Fibroblast of skin of abdomen (primary cell): Measurements from ENCODE around the gene SLC8A1.

Experiments used
- DNase-seq: peaks from one replicate; pipeline ENCODE4 v3.0.0-alpha.2; 2013

The SLC8A1 gene

GRCh38 chr2:40098786-40099470 lies 353.0 kb downstream of the SLC8A1 start:
- peak; percentile 92 for DNase-seq

- DNase-seq: peak; percentile 89
Measured at GRCh38 chr2:40097691-40098385, 354.1 kb downstream of the SLC8A1 start.

GRCh38 chr2:40096360-40096759 lies 355.5 kb downstream of the SLC8A1 start:
- DNase-seq: peak; percentile 78

- peak; percentile 75 for DNase-seq
Measured at GRCh38 chr2:40095000-40095399, 356.9 kb downstream of the SLC8A1 start.

- DNase-seq: no peak
Measured at GRCh38 chr2:40094451-40094850, 357.4 kb downstream of the SLC8A1 start.

GRCh38 chr2:40093021-40093675 lies 358.7 kb downstream of the SLC8A1 start:
- DNase-seq: peak; percentile 24

GRCh38 chr2:40090044-40090443 lies 361.8 kb downstream of the SLC8A1 start:
- DNase-seq: peak; percentile 5

- no peak for DNase-seq
Measured at GRCh38 chr2:40087927-40088326, 364.0 kb downstream of the SLC8A1 start.

- no peak for DNase-seq
Measured at GRCh38 chr2:40087434-40087833, 364.5 kb downstream of the SLC8A1 start.

- no peak for DNase-seq
Measured at GRCh38 chr2:40085786-40086185, 366.1 kb downstream of the SLC8A1 start.

GRCh38 chr2:40073336-40073735 lies 378.6 kb downstream of the SLC8A1 start:
- peak; percentile 28 for DNase-seq

GRCh38 chr2:40072442-40073232 lies 379.3 kb downstream of the SLC8A1 start:
- DNase-seq: no peak

GRCh38 chr2:40062381-40062780 lies 389.5 kb downstream of the SLC8A1 start:
- no peak for DNase-seq

GRCh38 chr2:40049781-40050180 lies 402.1 kb downstream of the SLC8A1 start:
- no peak for DNase-seq

- DNase-seq: no peak
Measured at GRCh38 chr2:40048506-40048905, 403.4 kb downstream of the SLC8A1 start.

- DNase-seq: no peak
Measured at GRCh38 chr2:40047406-40047805, 404.5 kb downstream of the SLC8A1 start.
